Liver (tissue), 9 donors: ENCODE measurements around the gene MTMR12. TPM values are rescaled to one million over a fixed set of nuclear protein-coding genes. Genes with fewer than 3 reads are reported as not detected.

ENCODE experiments used
- DNase-seq: peaks from one replicate; pipeline ENCODE4 v3.0.0-alpha.2; 2017; ENCODE audit warnings: low spot score
- H3K27ac ChIP-seq, 2 donors: one replicate each; pipeline ENCODE4 v1.7.0; 2013; ENCODE audit warnings: inconsistent platforms in 2 of 2, low read length in 2 of 2, control low read depth in 1 of 2, low read depth in 1 of 2, mild to moderate bottlenecking in 1 of 2
- H3K27me3 ChIP-seq, 4 donors: one replicate each; pipeline versions ENCODE4 v1.6.1 to v1.7.0; 2013; ENCODE audit warnings: low read length in 3 of 4, inconsistent platforms in 1 of 4, mild to moderate bottlenecking in 1 of 4, moderate library complexity in 1 of 4; ENCODE audit not compliant: control insufficient read depth in 4 of 4, insufficient read depth in 4 of 4
- H3K36me3 ChIP-seq, 4 donors: one replicate each; pipeline versions ENCODE4 v1.6.1 to v1.7.0; 2013; ENCODE audit warnings: low read length in 3 of 4, mild to moderate bottlenecking in 3 of 4, low read depth in 1 of 4, moderate library complexity in 1 of 4; ENCODE audit not compliant: control insufficient read depth in 4 of 4, insufficient read depth in 3 of 4
- H3K4me1 ChIP-seq, 4 donors: one replicate each; pipeline versions ENCODE4 v1.6.1 to v1.7.0; 2013; ENCODE audit warnings: low read length in 3 of 4, mild to moderate bottlenecking in 3 of 4, moderate library complexity in 1 of 4; ENCODE audit not compliant: control insufficient read depth in 4 of 4, insufficient read depth in 4 of 4
- H3K4me3 ChIP-seq, 3 donors: one replicate each; pipeline versions ENCODE4 v1.6.1 to v1.7.0; 2013; ENCODE audit warnings: low read length in 3 of 3, control low read depth in 1 of 3, low read depth in 1 of 3, mild to moderate bottlenecking in 1 of 3
- H3K9ac ChIP-seq, 2 donors: one replicate each; pipeline ENCODE4 v1.7.0; 2013; ENCODE audit warnings: low read length in 2 of 2, mild to moderate bottlenecking in 2 of 2, moderate library complexity in 2 of 2, control low read depth in 1 of 2, low read depth in 1 of 2
- H3K9me3 ChIP-seq, 4 donors: one replicate each; pipeline versions ENCODE4 v1.6.1 to v1.7.0; 2013; ENCODE audit warnings: low read length in 3 of 4; ENCODE audit not compliant: control insufficient read depth in 4 of 4
- ATF3 ChIP-seq: IDR thresholded peaks from 2 replicates; pipeline ENCODE4 v1.6.1; 2016; ENCODE audit warnings: antibody characterized with exemption
- CTCF ChIP-seq: fragments of 150-350 bp; IDR thresholded peaks from 2 replicates; pipeline ENCODE4 v1.5.1; 2017; ENCODE audit warnings: improper control_type of control experiment, low read depth, low read length; ENCODE audit not compliant: missing input control
- FOXA1 ChIP-seq: IDR thresholded peaks from 2 replicates; pipeline ENCODE4 v1.6.1; 2016; ENCODE audit warnings: antibody characterized with exemption
- GABPA ChIP-seq, 2 donors: IDR thresholded peaks in 1 of 2; conservative IDR thresholded peaks in 1 of 2; 2 replicates each; pipeline ENCODE4 v1.6.1; 2016; ENCODE audit warnings: antibody characterized with exemption in 2 of 2, mild to moderate bottlenecking in 1 of 2, moderate library complexity in 1 of 2
- HNF4A ChIP-seq, 2 donors: conservative IDR thresholded peaks; 2 replicates each; pipeline ENCODE4 v1.6.1; 2016; ENCODE audit warnings: antibody characterized with exemption in 2 of 2, mild to moderate bottlenecking in 2 of 2
- RAD21 ChIP-seq, 2 donors: IDR thresholded peaks; 2 replicates each; pipeline ENCODE4 v1.6.1; 2016; ENCODE audit warnings: antibody characterized with exemption in 2 of 2, mild to moderate bottlenecking in 2 of 2
- SP1 ChIP-seq: IDR thresholded peaks from 2 replicates; pipeline ENCODE4 v1.6.1; 2018; ENCODE audit warnings: antibody characterized with exemption, mild to moderate bottlenecking
- YY1 ChIP-seq: IDR thresholded peaks from 2 replicates; pipeline ENCODE4 v1.6.1; 2016; ENCODE audit warnings: antibody characterized with exemption, mild to moderate bottlenecking
- whole genome bisulfite sequencing: extraction: QIAGEN DNeasy Blood & Tissue Kit; methylation state at CpG from one replicate; pipeline ENCODE4 v1.1.7; 2013; 5-methylcytosine and 5-hydroxymethylcytosine counted together
- polyA plus RNA-seq, 2 donors: library from polyadenylated mRNA; stranded (reverse) in 1 of 2; unstranded in 1 of 2; fragments of 200-250 nt in 1 of 2; fragments of >200 nt in 1 of 2; fragmentation: Nextera tagmentation in 1 of 2; extraction: Ambion mirVana in 1 of 2; gene quantifications; one replicate each; pipeline versions ENCODE4 v1.2.1 to v1.2.3, GENCODE V29; 2013 to 2015
- total RNA-seq, 2 donors: library from RNA; depleted of rRNA; stranded (reverse); fragments of >200 nt; gene quantifications; one replicate each; pipeline ENCODE4 v1.2.3, GENCODE V29; 2014
- TF ChIP-seq, protein P1 (sequence below): IDR thresholded peaks from 2 replicates; pipeline ENCODE4 v1.6.1; 2016; ENCODE audit warnings: antibody characterized with exemption, mild to moderate bottlenecking
- donor health status: healthy.
- donor health status: healthy.
- donor health status: healthy.
- donor health status: healthy.
- donor health status: healthy.

MTMR12 gene
- total and polyA plus RNA-seq, 4 donors = 4.4 to 28.7 (median 15.8) TPM

- H3K36me3 ChIP-seq = no peaks in the 10 kb centered on the region
- 71% methylated on average over 3 of the region's 3 CpGs for WGBS
- no peaks in the 10 kb centered on the region for H3K9me3 ChIP-seq
- H3K9ac ChIP-seq = no peak overlapping the region
- H3K4me3 ChIP-seq = no peak overlapping the region
- H3K27me3 ChIP-seq = no peaks in the 10 kb centered on the region
- no peak overlapping the region for H3K27ac ChIP-seq
- TF ChIP-seq CTCF = no peak
- TF ChIP-seq, protein P1, sequence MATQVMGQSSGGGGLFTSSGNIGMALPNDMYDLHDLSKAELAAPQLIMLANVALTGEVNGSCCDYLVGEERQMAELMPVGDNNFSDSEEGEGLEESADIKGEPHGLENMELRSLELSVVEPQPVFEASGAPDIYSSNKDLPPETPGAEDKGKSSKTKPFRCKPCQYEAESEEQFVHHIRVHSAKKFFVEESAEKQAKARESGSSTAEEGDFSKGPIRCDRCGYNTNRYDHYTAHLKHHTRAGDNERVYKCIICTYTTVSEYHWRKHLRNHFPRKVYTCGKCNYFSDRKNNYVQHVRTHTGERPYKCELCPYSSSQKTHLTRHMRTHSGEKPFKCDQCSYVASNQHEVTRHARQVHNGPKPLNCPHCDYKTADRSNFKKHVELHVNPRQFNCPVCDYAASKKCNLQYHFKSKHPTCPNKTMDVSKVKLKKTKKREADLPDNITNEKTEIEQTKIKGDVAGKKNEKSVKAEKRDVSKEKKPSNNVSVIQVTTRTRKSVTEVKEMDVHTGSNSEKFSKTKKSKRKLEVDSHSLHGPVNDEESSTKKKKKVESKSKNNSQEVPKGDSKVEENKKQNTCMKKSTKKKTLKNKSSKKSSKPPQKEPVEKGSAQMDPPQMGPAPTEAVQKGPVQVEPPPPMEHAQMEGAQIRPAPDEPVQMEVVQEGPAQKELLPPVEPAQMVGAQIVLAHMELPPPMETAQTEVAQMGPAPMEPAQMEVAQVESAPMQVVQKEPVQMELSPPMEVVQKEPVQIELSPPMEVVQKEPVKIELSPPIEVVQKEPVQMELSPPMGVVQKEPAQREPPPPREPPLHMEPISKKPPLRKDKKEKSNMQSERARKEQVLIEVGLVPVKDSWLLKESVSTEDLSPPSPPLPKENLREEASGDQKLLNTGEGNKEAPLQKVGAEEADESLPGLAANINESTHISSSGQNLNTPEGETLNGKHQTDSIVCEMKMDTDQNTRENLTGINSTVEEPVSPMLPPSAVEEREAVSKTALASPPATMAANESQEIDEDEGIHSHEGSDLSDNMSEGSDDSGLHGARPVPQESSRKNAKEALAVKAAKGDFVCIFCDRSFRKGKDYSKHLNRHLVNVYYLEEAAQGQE = no peak
- no peak for TF ChIP-seq GABPA (IDR thresholded peaks at IDR 0.05 in 1 of 2, conservative IDR thresholded peaks at IDR 0.05 in 1 of 2)
- peaks cover 4 to 29% (median 23%) of the 10 kb centered on the region in 4 donors for H3K4me1 ChIP-seq
- DNase-seq = no peak
Observed at GRCh38 chr5:32331935-32332274, 19.2 kb upstream of the MTMR12 start.

DNA sequence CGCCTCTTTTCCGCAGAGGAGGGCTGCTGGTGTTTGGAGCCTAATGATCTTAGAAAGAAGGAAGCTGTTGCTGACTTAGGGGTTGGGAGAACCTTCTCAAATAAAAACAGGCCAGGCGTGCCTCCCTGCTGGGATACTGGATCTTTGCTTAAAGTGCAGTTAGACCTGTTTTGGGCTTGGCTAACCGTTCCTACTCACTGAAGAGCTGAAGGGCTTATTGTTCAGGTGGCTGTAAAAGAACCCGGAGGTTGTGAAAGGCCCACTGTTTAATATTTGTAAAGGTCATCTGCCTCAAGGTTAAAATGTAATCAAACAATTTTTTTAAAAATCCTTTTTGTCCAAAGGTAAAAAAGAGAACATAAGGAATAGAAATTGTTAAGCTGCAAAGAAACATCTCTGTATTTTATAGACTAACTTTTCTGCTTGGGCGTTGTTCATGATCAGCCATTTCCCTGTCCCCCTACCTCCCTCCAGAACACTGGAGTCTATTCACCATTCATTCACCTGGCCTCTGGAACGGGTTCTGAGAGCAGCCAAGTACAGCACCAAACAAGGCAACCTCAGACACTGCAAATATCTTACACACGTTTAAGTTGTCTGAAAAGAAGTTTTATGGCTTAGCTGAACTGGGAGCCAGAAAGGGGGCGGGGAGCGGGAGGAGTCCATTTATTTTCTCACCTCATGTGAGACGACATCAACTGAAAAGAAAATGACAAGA is 18.6 kb upstream of the MTMR12 start:
- H3K9ac ChIP-seq = peak overlapping the region in 1 of 2 donors; percentile 27
- no peaks in the 10 kb centered on the region for H3K36me3 ChIP-seq

GRCh38 chr5:32330126-32330971 is 17.6 kb upstream of the MTMR12 start:
- WGBS = 64% methylated on average over 11 of the region's 11 CpGs
- no peak overlapping the region for H3K27ac ChIP-seq
- H3K9ac ChIP-seq = no peak overlapping the region

More for the DNA sequence above, 18.6 kb upstream of the MTMR12 start:
- TF ChIP-seq SP1 = peak; percentile 41
- peak in 1 of 2 donors; percentile 2 for TF ChIP-seq HNF4A (conservative IDR thresholded peaks at IDR 0.05)
- TF ChIP-seq RAD21 (IDR thresholded peaks at IDR 0.05) = peak in 1 of 2 donors; percentile 27
- TF ChIP-seq FOXA1 = no peak
- TF ChIP-seq YY1 = no peak
- TF ChIP-seq ATF3 = no peak
- no peaks in the 10 kb centered on the region for H3K9me3 ChIP-seq
- no peaks in the 10 kb centered on the region for H3K27me3 ChIP-seq
- H3K4me3 ChIP-seq = no peak overlapping the region
- H3K27ac ChIP-seq = peak overlapping the region in 1 of 2 donors; percentile 31
- H3K4me1 ChIP-seq = peaks cover 4 to 29% (median 23%) of the 10 kb centered on the region in 4 donors
- no peak for DNase-seq
- 50% methylated on average over 11 of the region's 11 CpGs for WGBS

More at GRCh38 chr5:32330126-32330971, 17.6 kb upstream of the MTMR12 start:
- H3K36me3 ChIP-seq = no peaks in the 10 kb centered on the region
- no peak for DNase-seq
- no peaks in the 10 kb centered on the region for H3K27me3 ChIP-seq
- H3K4me1 ChIP-seq = peaks cover 4 to 29% (median 23%) of the 10 kb centered on the region in 4 donors
- no peak overlapping the region for H3K4me3 ChIP-seq
- H3K9me3 ChIP-seq = no peaks in the 10 kb centered on the region
- TF ChIP-seq SP1 = no peak
- TF ChIP-seq HNF4A (conservative IDR thresholded peaks at IDR 0.05) = peak in 1 of 2 donors; percentile 20
- TF ChIP-seq RAD21 (IDR thresholded peaks at IDR 0.05) = no peak
